Cardiac muscle cell (in vitro differentiated cells and primary cell): ENCODE data around the gene TTC12. TPM values are rescaled to one million over a fixed set of nuclear protein-coding genes. Genes with fewer than 3 reads are reported as not detected.
A peak's percentile ranks its signal among the peaks of the same experiment; 100 is the strongest.

Source experiments
- DNase-seq, 2 donors: peaks; one replicate each; pipeline versions ENCODE4 v3.0.0 to v3.0.0-alpha.2; 2010 to 2017; ENCODE audit warnings: low read depth in 1 of 2, low spot score in 1 of 2
- H3K27ac ChIP-seq: fragments of 200-600 bp; sonication (generic); 2 replicates; pipeline ENCODE4 v1.5.1; 2016
- H3K27me3 ChIP-seq: fragments of 200-600 bp; sonication (generic); 2 replicates; pipeline ENCODE4 v1.6.0; 2016; ENCODE audit warnings: control low read depth
- H3K36me3 ChIP-seq: fragments of 200-600 bp; sonication (generic); 2 replicates; pipeline ENCODE4 v1.5.1; 2016; ENCODE audit warnings: control low read depth
- H3K4me1 ChIP-seq: fragments of 200-600 bp; sonication (generic); 2 replicates; pipeline ENCODE4 v1.8.1; 2017; ENCODE audit warnings: low read depth, mild to moderate bottlenecking, mixed run types
- H3K4me3 ChIP-seq: fragments of 200-600 bp; sonication (generic); 2 replicates; pipeline ENCODE4 v1.5.1; 2016; ENCODE audit warnings: mild to moderate bottlenecking
- H3K9me3 ChIP-seq: fragments of 200-600 bp; sonication (generic); 2 replicates; pipeline ENCODE4 v1.5.1; 2017; ENCODE audit warnings: low read depth, mild to moderate bottlenecking, control low read depth
- CTCF ChIP-seq: IDR thresholded peaks from 2 replicates; pipeline ENCODE4 v1.5.1; 2012; ENCODE audit warnings: low read depth, mild to moderate bottlenecking, low read length
- polyA plus RNA-seq: library from polyadenylated mRNA; unstranded; fragments of >200 nt; fragmentation: Nextera tagmentation; extraction: Ambion mirVana; gene quantifications from 2 replicates; pipeline ENCODE4 v1.2.1, GENCODE V29; 2016
- total RNA-seq: library from RNA; depleted of rRNA; stranded (reverse); fragments of >200 nt; gene quantifications from 2 replicates; pipeline ENCODE4 v1.2.3, GENCODE V29; 2016

Gene TTC12
- total and polyA plus RNA-seq, 2 experiments from 2014 or later = 19.4 to 30.5 TPM

GRCh38 chr11:113274713-113275582, 39.4 kb upstream of the TTC12 start:
- no peaks in the 10 kb centered on the region for H3K4me1 ChIP-seq
- no peaks in the 10 kb centered on the region for H3K9me3 ChIP-seq
- DNase-seq = peak; percentile 14 to 28
- no peak overlapping the region for H3K4me3 ChIP-seq
- no peak overlapping the region for H3K27ac ChIP-seq
- H3K27me3 ChIP-seq = no peaks in the 10 kb centered on the region
- peaks cover 5% of the 10 kb centered on the region for H3K36me3 ChIP-seq
- peak; percentile 21 for TF ChIP-seq CTCF

DNA sequence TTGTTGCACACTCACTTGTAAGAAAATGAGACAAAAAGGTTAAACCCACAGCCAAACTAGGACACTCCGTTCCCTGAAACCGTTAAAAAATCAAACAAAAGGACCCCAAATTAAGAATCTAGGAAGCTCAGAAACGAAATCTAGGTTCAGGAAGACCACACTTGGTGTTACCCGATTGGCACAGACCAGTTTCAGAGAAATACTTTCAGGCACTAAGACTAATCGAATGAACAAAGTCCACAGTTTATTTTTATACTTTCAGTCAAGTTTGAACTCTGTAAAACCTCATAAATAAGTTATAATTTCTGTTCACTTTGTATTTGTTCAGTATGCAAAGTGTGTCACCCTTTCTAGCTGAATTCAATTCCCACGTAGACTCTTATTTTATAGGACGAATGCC, 38.8 kb upstream of the TTC12 start:
- H3K4me1 ChIP-seq = no peaks in the 10 kb centered on the region
- H3K9me3 ChIP-seq = no peaks in the 10 kb centered on the region
- H3K36me3 ChIP-seq = no peaks in the 10 kb centered on the region
- H3K4me3 ChIP-seq = no peak overlapping the region
- no peak for DNase-seq
- no peak overlapping the region for H3K27ac ChIP-seq
- no peak for TF ChIP-seq CTCF
- H3K27me3 ChIP-seq = no peaks in the 10 kb centered on the region

DNA sequence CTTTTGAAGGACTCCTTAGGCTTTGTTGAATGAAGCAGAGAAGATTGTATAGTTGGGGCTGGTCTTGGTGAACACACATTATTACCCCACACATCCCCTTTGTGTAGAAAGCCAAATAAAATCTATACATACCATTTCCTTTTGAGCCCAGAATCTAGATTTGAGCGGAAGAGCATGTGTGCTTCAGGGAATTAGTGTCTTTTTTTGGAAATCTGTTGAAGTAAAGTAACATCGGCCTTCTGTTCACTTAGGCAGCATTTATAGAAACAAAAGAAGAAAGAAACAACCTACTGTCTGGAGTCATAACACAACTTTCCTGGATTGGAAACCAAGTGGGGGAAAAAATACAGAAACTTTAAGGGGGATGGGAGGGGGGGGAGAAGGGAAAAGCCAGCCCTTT, 37.9 kb upstream of the TTC12 start:
- no peak overlapping the region for H3K4me3 ChIP-seq
- H3K27ac ChIP-seq = no peak overlapping the region
- no peak for DNase-seq
- H3K27me3 ChIP-seq = no peaks in the 10 kb centered on the region
- no peaks in the 10 kb centered on the region for H3K9me3 ChIP-seq
- TF ChIP-seq CTCF = no peak
- H3K4me1 ChIP-seq = no peaks in the 10 kb centered on the region
- H3K36me3 ChIP-seq = no peaks in the 10 kb centered on the region

GRCh38 chr11:113277907-113278306, 36.5 kb upstream of the TTC12 start:
- TF ChIP-seq CTCF = no peak
- H3K27ac ChIP-seq = no peak overlapping the region
- H3K36me3 ChIP-seq = no peaks in the 10 kb centered on the region
- no peak overlapping the region for H3K4me3 ChIP-seq
- H3K27me3 ChIP-seq = no peaks in the 10 kb centered on the region
- no peaks in the 10 kb centered on the region for H3K4me1 ChIP-seq
- no peaks in the 10 kb centered on the region for H3K9me3 ChIP-seq
- no peak for DNase-seq

DNA sequence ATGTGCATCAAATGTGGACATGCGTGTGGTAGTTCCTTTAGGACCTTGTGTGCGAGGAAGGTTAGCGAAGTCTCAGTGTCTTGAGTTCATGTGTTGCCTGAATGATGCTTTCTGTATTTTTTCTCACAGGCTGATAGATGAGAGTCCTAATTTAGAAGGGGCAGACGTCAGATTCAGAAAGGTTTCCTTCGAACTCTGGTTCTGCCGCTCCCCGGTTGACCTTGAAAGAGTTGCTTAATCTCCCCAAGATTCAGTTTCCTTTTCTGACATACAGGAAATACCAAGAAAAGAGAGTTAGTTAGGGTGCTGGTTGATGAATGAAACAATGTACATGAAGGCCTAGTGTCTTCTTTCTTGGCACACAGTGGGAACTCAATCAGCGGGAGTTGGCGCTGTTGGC, 35.9 kb upstream of the TTC12 start:
- Histone ChIP-seq H3K27ac (no peak overlapping the region), H3K36me3 (no peaks in the 10 kb centered on the region), H3K4me3 (no peak overlapping the region), H3K4me1 (no peaks in the 10 kb centered on the region), H3K9me3 (no peaks in the 10 kb centered on the region), H3K27me3 (no peaks in the 10 kb centered on the region)
- TF ChIP-seq CTCF = no peak
- DNase-seq = no peak
